ENCODE results near the gene SENP7.

- TF ChIP-seq, protein P1, sequence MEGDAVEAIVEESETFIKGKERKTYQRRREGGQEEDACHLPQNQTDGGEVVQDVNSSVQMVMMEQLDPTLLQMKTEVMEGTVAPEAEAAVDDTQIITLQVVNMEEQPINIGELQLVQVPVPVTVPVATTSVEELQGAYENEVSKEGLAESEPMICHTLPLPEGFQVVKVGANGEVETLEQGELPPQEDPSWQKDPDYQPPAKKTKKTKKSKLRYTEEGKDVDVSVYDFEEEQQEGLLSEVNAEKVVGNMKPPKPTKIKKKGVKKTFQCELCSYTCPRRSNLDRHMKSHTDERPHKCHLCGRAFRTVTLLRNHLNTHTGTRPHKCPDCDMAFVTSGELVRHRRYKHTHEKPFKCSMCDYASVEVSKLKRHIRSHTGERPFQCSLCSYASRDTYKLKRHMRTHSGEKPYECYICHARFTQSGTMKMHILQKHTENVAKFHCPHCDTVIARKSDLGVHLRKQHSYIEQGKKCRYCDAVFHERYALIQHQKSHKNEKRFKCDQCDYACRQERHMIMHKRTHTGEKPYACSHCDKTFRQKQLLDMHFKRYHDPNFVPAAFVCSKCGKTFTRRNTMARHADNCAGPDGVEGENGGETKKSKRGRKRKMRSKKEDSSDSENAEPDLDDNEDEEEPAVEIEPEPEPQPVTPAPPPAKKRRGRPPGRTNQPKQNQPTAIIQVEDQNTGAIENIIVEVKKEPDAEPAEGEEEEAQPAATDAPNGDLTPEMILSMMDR (IDR thresholded peaks at IDR 0.05): no peak
- TF ChIP-seq POLR2A (IDR thresholded peaks at IDR 0.05): no peak
Observed at GRCh38 chr3:101549473-101549872, 36.5 kb upstream of the SENP7 start.

Measured in heart left ventricle (tissue), 13 donors.